Transverse colon (tissue), 4 donors: ENCODE results near the gene RNF4.

Experiments used
- CTCF ChIP-seq, 5 experiments: fragments of 200-600 bp in 3 of 5; fragments of 450-650 bp in 2 of 5; sonication (generic) in 3 of 5; IDR thresholded peaks; 1 replicate in 2 of 5; 2 replicates in 3 of 5; pipeline ENCODE4 v1.5.1; 2016 to 2017; ENCODE audit warnings: antibody characterized with exemption in 5 of 5, inconsistent platforms in 3 of 5, mild to moderate bottlenecking in 2 of 5, moderate library complexity in 1 of 5
- POLR2A ChIP-seq: fragments of 450-650 bp; IDR thresholded peaks from one replicate; pipeline ENCODE4 v1.6.1; 2016; ENCODE audit warnings: antibody characterized with exemption, mild to moderate bottlenecking, moderate library complexity
- POLR2AphosphoS5 ChIP-seq, 3 donors: sonication (generic); formaldehyde crosslinking; IDR thresholded peaks; one replicate each; pipeline ENCODE4 v1.6.1; 2016; ENCODE audit warnings: antibody characterized with exemption in 3 of 3

- no peak for TF ChIP-seq POLR2AphosphoS5 (IDR thresholded peaks at IDR 0.05)
- no peak for TF ChIP-seq CTCF (IDR thresholded peaks at IDR 0.05)
- TF ChIP-seq POLR2A: no peak
Measured at GRCh38 chr4:2442175-2442993, 26.5 kb upstream of the RNF4 start.
